Right ventricle myocardium inferior (tissue), 1 donor: ENCODE results near the gene HHATL. TPM values are rescaled to one million over a fixed set of nuclear protein-coding genes. Genes with fewer than 3 reads are reported as not detected.

Experiments
- ATAC-seq: fragments of 200-7000 bp; cut with Tn5 transposase; one replicate; pipeline ENCODE4 v1.9.1; 2020; ENCODE audit warnings: mild to moderate bottlenecking, moderate library complexity
- DNase-seq: peaks from one replicate; pipeline ENCODE4 v3.0.0; 2021; ENCODE audit errors: missing footprints
- intact Hi-C: fragments of 100-400 bp; cut with DNase I; formaldehyde crosslinking; loops from one replicate; pipeline ENCODE4 v1.11.0; 2022
- total RNA-seq: library from RNA; stranded (reverse); fragmentation: NEBNext Ultra II Directional; extraction: Animal tissue kit (Norgen Biotek cat#: 25700); gene quantifications from one replicate; pipeline ENCODE4 v1.2.1, GENCODE V29; 2021
- donor health status: DM: no; HTN: yes; CAD: no; lungs with severe emphysema.

The HHATL gene
- total RNA-seq, 1 donor from 2014 or later = 440 TPM

GRCh38 chr3:42649783-42650182 is 52.8 kb downstream of the HHATL start:
- DNase-seq (no peak), ATAC-seq (no peak)
- intact Hi-C loops = no loop called here

- ATAC-seq (no peak), DNase-seq (no peak)
- intact Hi-C loops = no loop called here
Measured at GRCh38 chr3:42649006-42649405, 53.6 kb downstream of the HHATL start.

- ATAC-seq = no peak
- intact Hi-C loops = no loop called here
- no peak for DNase-seq
Measured at GRCh38 chr3:42647821-42648459, 54.7 kb downstream of the HHATL start.

Other genes starting within 250 kb of the HHATL start
- 2.1 TPM for gene VIPR1, start 200.2 kb downstream of the HHATL start, total RNA-seq
- gene SEC22C, start 120.8 kb downstream of the HHATL start, total RNA-seq = 23.9 TPM
- gene SS18L2, start 111.9 kb downstream of the HHATL start, total RNA-seq = 9.7 TPM
- 21.2 TPM for gene NKTR, start 102.1 kb downstream of the HHATL start, total RNA-seq
- gene ZBTB47, start 49.1 kb downstream of the HHATL start, total RNA-seq = 80.2 TPM
- not detected for gene KLHL40, start 17.3 kb downstream of the HHATL start, total RNA-seq
- gene CCDC13, start 70.5 kb upstream of the HHATL start, total RNA-seq = 0.41 TPM
- 335 TPM for gene HIGD1A, start 101.7 kb upstream of the HHATL start, total RNA-seq
- gene ACKR2, start 106.6 kb upstream of the HHATL start, total RNA-seq = 0.89 TPM
- gene CYP8B1, start 173.1 kb upstream of the HHATL start, total RNA-seq = not detected
- 4.1 TPM for gene ZNF662, start 203.3 kb upstream of the HHATL start, total RNA-seq